IMR-90 (cell line): ENCODE measurements around the gene LAMTOR1. TPM values are rescaled to one million over a fixed set of nuclear protein-coding genes. Genes with fewer than 3 reads are reported as not detected.
"Not testable (repeated sequence)": the region's sequence is repeated elsewhere in the genome, so short reads cannot be mapped to it uniquely, and the experiment has no call there.

ENCODE experiments used
- ATAC-seq: fragments of 200-7000 bp; cut with Tn5 transposase; 2 replicates; pipeline ENCODE4 v1.9.1; 2020; ENCODE audit warnings: low read depth, mild to moderate bottlenecking, moderate library complexity
- BruUV-seq: library from RNA; stranded (reverse); fragments of 400-500 nt; replicated peaks from 2 replicates; lab custom pipeline; 2021; lab: Mats Ljungman, UMichigan
- CTCF ChIA-PET: fragments of 300-600 bp; formaldehyde crosslinking; extraction: SDS; loops from one replicate; lab custom pipeline; 2021; ENCODE audit warnings: antibody characterized with exemption; lab: Yijun Ruan, JAX
- POLR2A ChIA-PET: fragments of 300-600 bp; sonication (Branson Sonifier 250); formaldehyde crosslinking; loops from one replicate; lab custom pipeline; 2022; ENCODE audit warnings: antibody characterized with exemption; ENCODE audit not compliant: unreplicated experiment; lab: Charles Lee
- DNase-seq: peaks from one replicate; pipeline ENCODE4 v3.0.0; 2013
- H2AFZ ChIP-seq: replicated peaks from 2 replicates; pipeline ENCODE3; 2013; ENCODE audit warnings: low read length, mild to moderate bottlenecking; ENCODE audit not compliant: poor library complexity
- H2AK5ac ChIP-seq: 2 replicates; pipeline ENCODE4 v1.6.1; 2013; ENCODE audit warnings: low read depth, low read length, inconsistent platforms
- H2AK9ac ChIP-seq: replicated peaks from 2 replicates; pipeline ENCODE3; 2013; ENCODE audit warnings: mild to moderate bottlenecking, low read depth, low read length, moderate library complexity; ENCODE audit not compliant: poor library complexity
- H2BK120ac ChIP-seq: 2 replicates; pipeline ENCODE4 v1.6.1; 2013; ENCODE audit warnings: low read depth, low read length, inconsistent platforms
- H2BK15ac ChIP-seq: 3 replicates; pipeline ENCODE4 v1.6.1; 2013; ENCODE audit warnings: low read depth, low read length, inconsistent platforms
- H2BK20ac ChIP-seq: 2 replicates; pipeline ENCODE4 v1.6.1; 2013; ENCODE audit warnings: low read depth, mild to moderate bottlenecking, inconsistent platforms, low read length, moderate library complexity
- H2BK5ac ChIP-seq: 2 replicates; pipeline ENCODE4 v1.6.1; 2013; ENCODE audit warnings: mild to moderate bottlenecking, low read depth, low read length, inconsistent platforms; ENCODE audit not compliant: poor library complexity, severe bottlenecking
- H3K14ac ChIP-seq: replicated peaks from 2 replicates; pipeline ENCODE4 v1.6.1; 2013; ENCODE audit warnings: low read depth, low read length, inconsistent platforms
- H3K18ac ChIP-seq: 2 replicates; pipeline ENCODE4 v1.6.1; 2013; ENCODE audit warnings: low read depth, low read length, control low read depth
- H3K23ac ChIP-seq: 2 replicates; pipeline ENCODE4 v1.6.1; 2013; ENCODE audit warnings: low read depth, low read length, inconsistent platforms
- H3K27ac ChIP-seq: 2 replicates; pipeline ENCODE4 v1.5.1; 2013; ENCODE audit warnings: mild to moderate bottlenecking, control low read depth, low read length; ENCODE audit not compliant: insufficient read depth
- H3K27me3 ChIP-seq: 2 replicates; pipeline ENCODE4 v1.6.1; 2013; ENCODE audit warnings: low read length; ENCODE audit not compliant: control insufficient read depth, insufficient read depth
- H3K36me3 ChIP-seq: 2 replicates; pipeline ENCODE4 v1.6.1; 2013; ENCODE audit warnings: low read length, mixed read lengths; ENCODE audit not compliant: control insufficient read depth, insufficient read depth
- H3K4ac ChIP-seq: 2 replicates; pipeline ENCODE4 v1.6.1; 2013; ENCODE audit warnings: low read depth, low read length, inconsistent platforms
- H3K4me1 ChIP-seq: 2 replicates; pipeline ENCODE4 v1.6.1; 2013; ENCODE audit warnings: low read length, mixed read lengths; ENCODE audit not compliant: control insufficient read depth, insufficient read depth
- H3K4me2 ChIP-seq: 2 replicates; pipeline ENCODE4 v1.6.1; 2013; ENCODE audit warnings: low read depth, mild to moderate bottlenecking, control low read depth, low read length, moderate library complexity
- H3K4me3 ChIP-seq: 2 replicates; pipeline ENCODE4 v1.5.1; 2013; ENCODE audit warnings: low read depth, mild to moderate bottlenecking, control low read depth, low read length, moderate library complexity; ENCODE audit not compliant: insufficient read depth
- H3K56ac ChIP-seq: 2 replicates; pipeline ENCODE4 v1.6.1; 2013; ENCODE audit warnings: low read length, inconsistent platforms; ENCODE audit not compliant: insufficient read depth; ENCODE audit errors: extremely low read depth
- H3K79me1 ChIP-seq, 2 experiments: 2 replicates each; pipeline ENCODE4 v1.6.1; 2013; ENCODE audit warnings: low read length in 2 of 2, inconsistent platforms in 1 of 2, low read depth in 1 of 2
- H3K9ac ChIP-seq: 2 replicates; pipeline ENCODE4 v1.6.1; 2013; ENCODE audit warnings: low read depth, low read length, control low read depth
- H3K9me1 ChIP-seq: 2 replicates; pipeline ENCODE4 v1.6.1; 2013; ENCODE audit warnings: low read length, inconsistent platforms; ENCODE audit not compliant: insufficient read depth
- H3K9me3 ChIP-seq: 2 replicates; pipeline ENCODE4 v1.6.1; 2013; ENCODE audit warnings: low read length; ENCODE audit not compliant: control insufficient read depth, insufficient read depth
- H4K20me1 ChIP-seq: 2 replicates; pipeline ENCODE4 v1.6.1; 2013; ENCODE audit warnings: low read length, inconsistent platforms; ENCODE audit not compliant: insufficient read depth
- H4K5ac ChIP-seq: 2 replicates; pipeline ENCODE4 v1.6.1; 2013; ENCODE audit warnings: mild to moderate bottlenecking, low read depth, low read length, control low read depth
- H4K8ac ChIP-seq, 2 experiments: 2 replicates each; pipeline ENCODE4 v1.6.1; 2013; ENCODE audit warnings: low read depth in 2 of 2, low read length in 2 of 2, control low read depth in 1 of 2, inconsistent platforms in 1 of 2
- H4K91ac ChIP-seq: 2 replicates; pipeline ENCODE4 v1.6.1; 2013; ENCODE audit warnings: low read depth, low read length, inconsistent platforms; ENCODE audit not compliant: insufficient read depth
- WGBS, 2 experiments: methylation state at CpG; one replicate each; pipeline versions ENCODE4 v1.1.5 to v1.1.7; 2013; ENCODE audit warnings: missing lambda C conversion rate in 2 of 2; ENCODE audit not compliant: insufficient read length in 1 of 2; ENCODE audit errors: extremely low coverage in 2 of 2; 5-methylcytosine and 5-hydroxymethylcytosine counted together
- dilution Hi-C: fragments of 300-500 bp; cut with HindIII; formaldehyde crosslinking; loops from one replicate; pipeline ENCODE4 v1.14.3; 2018; ENCODE audit warnings: low sequenced_read_pairs; ENCODE audit not compliant: unreplicated experiment
- in situ Hi-C: fragments of 300-500 bp; cut with MboI; formaldehyde crosslinking; loops from 3 replicates; pipeline ENCODE4 v1.14.3; 2019; ENCODE audit warnings: low sequenced_read_pairs, inconsistent platforms, mixed read lengths
- intact Hi-C: fragments of 100-400 bp; cut with micrococcal nuclease; formaldehyde crosslinking; loops from 2 replicates; pipeline ENCODE4 v1.10.0; 2022
- polyA plus RNA-seq, 3 experiments: library from polyadenylated mRNA; depleted of rRNA; stranded (reverse); fragments of >200 nt; gene quantifications; 2 replicates each; pipeline ENCODE4 v1.2.3, GENCODE V29; 2012; ENCODE audit warnings: low replicate concordance in 1 of 3
- total RNA-seq: library from RNA; depleted of rRNA; stranded (reverse); fragments of >200 nt; gene quantifications from 2 replicates; pipeline ENCODE4 v1.2.3, GENCODE V29; 2012

LAMTOR1 gene
- total and polyA plus RNA-seq, 2 of the 4 experiments (the other 2 are of a cell fraction) = 126 to 137 TPM

- WGBS, 2 experiments = no CpG with 5 or more reads among the region's 1 CpG
These were observed 39.0 kb upstream of the LAMTOR1 start for GRCh38 chr11:72142086-72142485.

More at GRCh38 chr11:72142086-72142485, 39.0 kb upstream of the LAMTOR1 start:
- H3K27me3 ChIP-seq, H3K9ac ChIP-seq, H3K9me1 ChIP-seq, H3K4me3 ChIP-seq, H3K79me1 ChIP-seq, H3K4me2 ChIP-seq, in situ Hi-C loops, H3K9me3 ChIP-seq, H4K20me1 ChIP-seq, dilution Hi-C loops, CTCF ChIA-PET, H2BK15ac ChIP-seq, H3K56ac ChIP-seq, BruUV-seq, H3K27ac ChIP-seq, H3K36me3 ChIP-seq, H2AK9ac ChIP-seq: not testable (repeated sequence)
- Histone ChIP-seq H4K5ac (peak overlapping the region; percentile 66; the same call in 1 of the 2 replicates), H3K23ac (peak overlapping the region; percentile 79; the same call in 1 of the 2 replicates), H4K8ac (peak overlapping the region; percentile 69 to 87; a peak in 3 of 4 replicates), H2AK5ac (peak overlapping the region; percentile 73), H3K14ac (peak overlapping the region; percentile 81), H3K4ac (peak overlapping the region; percentile 78), H3K18ac (peak overlapping the region; percentile 71; the same call in 1 of the 2 replicates), H2AFZ (peak overlapping the region; percentile 72), H2BK5ac (peak overlapping the region; percentile 97), H4K91ac (peak overlapping the region; percentile 57), H3K4me1 (peaks cover 11% of the 10 kb centered on the region; the same call in 1 of the 2 replicates), H2BK120ac (peak overlapping the region; percentile 93), H2BK20ac (peak overlapping the region; percentile 94)
- ATAC-seq (peak; percentile 6), DNase-seq (peak; percentile 18)
- intact Hi-C loops = loop anchor here (1.0 kb wide), 1 partner anchor 39 kb away; no protein-coding TSS in a partner anchor
- POLR2A ChIA-PET = interaction anchor here (1.0 kb wide), 1 partner anchor 43 kb away, joined by 3 read pairs; no protein-coding TSS in a partner anchor
